ENCODE results near the gene CD27. TPM values are rescaled to one million over a fixed set of nuclear protein-coding genes. Genes with fewer than 3 reads are reported as not detected.
A peak's percentile ranks its signal among the peaks of the same experiment; 100 is the strongest.

CD27 gene
- total and polyA plus RNA-seq, 2 of the 13 experiments (the other 11 are each of a cell fraction or from before 2014, with no cell fraction given) = 0.12 TPM; not detected in 1

- TF ChIP-seq RCOR2 (CRISPR knock-in tag; IDR thresholded peaks at IDR 0.05) = no peak
- no peak for TF ChIP-seq RORA (CRISPR knock-in tag; IDR thresholded peaks at IDR 0.05)
- TF ChIP-seq ZNF562 (CRISPR knock-in tag; IDR thresholded peaks at IDR 0.05; ENCODE audit: borderline replicate concordance) = no peak
- no peak for TF ChIP-seq FLYWCH1 (CRISPR knock-in tag; IDR thresholded peaks at IDR 0.05)
- TF ChIP-seq PAWR (CRISPR knock-in tag; IDR thresholded peaks at IDR 0.05; ENCODE audit: borderline replicate concordance) = no peak
- TF ChIP-seq PRDM10 (CRISPR knock-in tag; IDR thresholded peaks at IDR 0.05; ENCODE audit: low read depth) = no peak
- no peak for TF ChIP-seq FOXJ3 (CRISPR knock-in tag; IDR thresholded peaks at IDR 0.05; ENCODE audit: borderline replicate concordance)
- TF ChIP-seq ZC3H13 (CRISPR knock-in tag; IDR thresholded peaks at IDR 0.05) = no peak
- TF ChIP-seq ZNF12 (CRISPR knock-in tag; IDR thresholded peaks at IDR 0.05) = no peak
- TF ChIP-seq ZBTB20 (CRISPR knock-in tag; IDR thresholded peaks at IDR 0.05; ENCODE audit: borderline replicate concordance, low read depth) = no peak; the same call in 1 of the 2 replicates
- no peak; the same call in 1 of the 2 replicates for TF ChIP-seq FOXC1 (CRISPR knock-in tag; IDR thresholded peaks at IDR 0.05; ENCODE audit: borderline replicate concordance)
- peak; percentile 50; the same call in 1 of the 2 replicates for TF ChIP-seq GATA4 (IDR thresholded peaks at IDR 0.05; ENCODE audit: borderline replicate concordance, low read depth)
- TF ChIP-seq ZNF615 (CRISPR knock-in tag; IDR thresholded peaks at IDR 0.05; ENCODE audit: borderline replicate concordance) = no peak
- TF ChIP-seq PLRG1 (conservative IDR thresholded peaks at IDR 0.05) = no peak
- TF ChIP-seq, protein P1, sequence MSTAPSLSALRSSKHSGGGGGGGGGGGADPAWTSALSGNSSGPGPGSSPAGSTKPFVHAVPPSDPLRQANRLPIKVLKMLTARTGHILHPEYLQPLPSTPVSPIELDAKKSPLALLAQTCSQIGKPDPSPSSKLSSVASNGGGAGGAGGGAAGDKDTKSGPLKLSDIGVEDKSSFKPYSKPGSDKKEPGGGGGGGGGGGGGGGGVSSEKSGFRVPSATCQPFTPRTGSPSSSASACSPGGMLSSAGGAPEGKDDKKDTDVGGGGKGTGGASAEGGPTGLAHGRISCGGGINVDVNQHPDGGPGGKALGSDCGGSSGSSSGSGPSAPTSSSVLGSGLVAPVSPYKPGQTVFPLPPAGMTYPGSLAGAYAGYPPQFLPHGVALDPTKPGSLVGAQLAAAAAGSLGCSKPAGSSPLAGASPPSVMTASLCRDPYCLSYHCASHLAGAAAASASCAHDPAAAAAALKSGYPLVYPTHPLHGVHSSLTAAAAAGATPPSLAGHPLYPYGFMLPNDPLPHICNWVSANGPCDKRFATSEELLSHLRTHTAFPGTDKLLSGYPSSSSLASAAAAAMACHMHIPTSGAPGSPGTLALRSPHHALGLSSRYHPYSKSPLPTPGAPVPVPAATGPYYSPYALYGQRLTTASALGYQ (CRISPR knock-in tag; IDR thresholded peaks at IDR 0.05) = no peak
- no peak for TF ChIP-seq MED13 (CRISPR knock-in tag; IDR thresholded peaks at IDR 0.05)
- peak; percentile 77 for TF ChIP-seq SIN3B (IDR thresholded peaks at IDR 0.05; ENCODE audit: low read length)
- peak; percentile 34; the same call in 1 of the 2 replicates for TF ChIP-seq ZNF160 (CRISPR knock-in tag; IDR thresholded peaks at IDR 0.05)
- TF ChIP-seq POLR2A (IDR thresholded peaks at IDR 0.05; ENCODE audit: insufficient read depth in 1 of 2, low read depth in 2 of 2, low read length in 2 of 2) = peak; percentile 79 to 91
- TF ChIP-seq SIX1 (CRISPR knock-in tag; IDR thresholded peaks at IDR 0.05; ENCODE audit: borderline replicate concordance) = no peak
- TF ChIP-seq ELF4 (CRISPR knock-in tag; IDR thresholded peaks at IDR 0.05; ENCODE audit: borderline replicate concordance) = 0 out of 2 replicates have a peak, but pooled peaks have one; percentile 30
- TF ChIP-seq PRDM4 (CRISPR knock-in tag; IDR thresholded peaks at IDR 0.05; ENCODE audit: borderline replicate concordance) = no peak
- no peak for TF ChIP-seq ZNF660 (CRISPR knock-in tag; IDR thresholded peaks at IDR 0.05; ENCODE audit: borderline replicate concordance, low read depth)
- no peak for TF ChIP-seq KLF9 (CRISPR knock-in tag; IDR thresholded peaks at IDR 0.05; ENCODE audit: low read depth)
Observed at GRCh38 chr12:6492838-6493496, 48.2 kb downstream of the CD27 start, which contains the start of gene MRPL51 (continued).
